H1 (cell line): ENCODE measurements around the gene RTN4RL2. TPM values are rescaled to one million over a fixed set of nuclear protein-coding genes. Genes with fewer than 3 reads are reported as not detected.

Experiments
- CTCF ChIA-PET: fragments of 300-600 bp; sonication (Branson Sonifier 250); formaldehyde crosslinking; loops from one replicate; lab custom pipeline; 2021; ENCODE audit not compliant: partially characterized antibody; lab: Charles Lee
- POLR2A ChIA-PET: fragments of 300-600 bp; sonication (Branson Sonifier 250); formaldehyde crosslinking; loops from one replicate; lab custom pipeline; 2021; ENCODE audit warnings: inconsistent platforms; ENCODE audit not compliant: partially characterized antibody; lab: Charles Lee
- DNase-seq, 2 experiments: peaks; one replicate each; pipeline versions ENCODE4 v3.0.0 to v3.0.0-alpha.2; 2010 to 2022; ENCODE audit warnings: low spot score in 2 of 2, low read depth in 1 of 2, mixed read lengths in 1 of 2
- FAIRE-seq: peaks from 2 replicates; lab custom pipeline; 2011; peaks lifted over from hg19 to GRCh38; lab: Jason Lieb, UNC
- H2AFZ ChIP-seq: 2 replicates; pipeline ENCODE4 v1.8.1; 2012; ENCODE audit warnings: low read length, inconsistent platforms
- H2AK5ac ChIP-seq: 2 replicates; pipeline ENCODE4 v1.6.1; 2013; ENCODE audit warnings: low read depth, low read length
- H2BK120ac ChIP-seq: replicated peaks from 2 replicates; pipeline ENCODE3; 2013; ENCODE audit warnings: low read depth, low read length, inconsistent platforms
- H2BK12ac ChIP-seq: 2 replicates; pipeline ENCODE4 v1.6.1; 2013; ENCODE audit warnings: low read depth, low read length
- H2BK15ac ChIP-seq: 2 replicates; pipeline ENCODE4 v1.6.1; 2013; ENCODE audit warnings: low read length
- H2BK20ac ChIP-seq: 2 replicates; pipeline ENCODE4 v1.6.1; 2013; ENCODE audit warnings: low read length
- H2BK5ac ChIP-seq: 2 replicates; pipeline ENCODE4 v1.6.1; 2013; ENCODE audit warnings: low read depth, low read length
- H3K14ac ChIP-seq: 2 replicates; pipeline ENCODE4 v1.6.1; 2013; ENCODE audit warnings: inconsistent platforms; ENCODE audit not compliant: insufficient read length
- H3K18ac ChIP-seq: 2 replicates; pipeline ENCODE4 v1.6.1; 2013; ENCODE audit warnings: low read length; ENCODE audit errors: extremely low read depth
- H3K23ac ChIP-seq: 2 replicates; pipeline ENCODE4 v1.6.1; 2013; ENCODE audit warnings: inconsistent platforms; ENCODE audit not compliant: insufficient read length
- H3K23me2 ChIP-seq: 2 replicates; pipeline ENCODE4 v1.6.1; 2013; ENCODE audit warnings: low read depth, low read length
- H3K27ac ChIP-seq: 2 replicates; pipeline ENCODE4 v1.6.1; 2011; ENCODE audit warnings: low read depth, low read length, inconsistent platforms
- H3K27me3 ChIP-seq, 4 experiments: replicated peaks in 1 of 4; 1 replicate in 1 of 4; 2 replicates in 3 of 4; pipeline versions ENCODE4 v1.6.1 to v1.8.1; 2011 to 2013; ENCODE audit warnings: low read length in 3 of 4, mild to moderate bottlenecking in 3 of 4, inconsistent platforms in 2 of 4, mixed read lengths in 2 of 4, moderate library complexity in 1 of 4; ENCODE audit not compliant: control insufficient read depth in 3 of 4, insufficient read depth in 3 of 4; ENCODE audit errors: extremely low read depth in 1 of 4
- H3K36me3 ChIP-seq, 4 experiments: 2 replicates each; pipeline versions ENCODE4 v1.6.1 to v1.8.1; 2011 to 2013; ENCODE audit warnings: mild to moderate bottlenecking in 4 of 4, low read length in 3 of 4, moderate library complexity in 2 of 4, control low read depth in 1 of 4, inconsistent platforms in 1 of 4; ENCODE audit not compliant: insufficient read depth in 4 of 4, control insufficient read depth in 2 of 4
- H3K4ac ChIP-seq: replicated peaks from 2 replicates; pipeline ENCODE3; 2013; ENCODE audit warnings: low read length, low read depth, mixed read lengths, inconsistent platforms; ENCODE audit not compliant: insufficient read length
- H3K4me1 ChIP-seq, 4 experiments: replicated peaks in 1 of 4; 1 replicate in 1 of 4; 2 replicates in 3 of 4; pipeline versions ENCODE4 v1.6.1 to v1.8.1; 2011 to 2013; ENCODE audit warnings: low read length in 3 of 4, inconsistent platforms in 2 of 4, mixed read lengths in 1 of 4; ENCODE audit not compliant: insufficient read depth in 4 of 4, control insufficient read depth in 3 of 4
- H3K4me2 ChIP-seq, 2 experiments: 2 replicates each; pipeline versions ENCODE4 v1.6.1 to v1.8.1; 2011 to 2013; ENCODE audit warnings: low read depth in 2 of 2, low read length in 2 of 2, control low read depth in 1 of 2, inconsistent platforms in 1 of 2, mild to moderate bottlenecking in 1 of 2; ENCODE audit not compliant: insufficient read depth in 1 of 2
- H3K4me3 ChIP-seq, 4 experiments: fragments of 200-600, 300-600 bp in 1 of 4; sonication (generic), shearing (Covaris generic), sonication (Bioruptor Twin) in 1 of 4; 2 replicates each; pipeline versions ENCODE4 v1.5.1 to v1.8.1; 2011 to 2016; ENCODE audit warnings: low read length in 4 of 4, low read depth in 3 of 4, control low read depth in 2 of 4, inconsistent platforms in 2 of 4, mild to moderate bottlenecking in 2 of 4, mixed read lengths in 1 of 4, moderate library complexity in 1 of 4; ENCODE audit not compliant: insufficient read depth in 2 of 4; ENCODE audit errors: extremely low read depth in 1 of 4
- H3K56ac ChIP-seq: replicated peaks from 2 replicates; pipeline ENCODE3; 2013; ENCODE audit warnings: low read depth, mild to moderate bottlenecking, mixed read lengths, low read length, inconsistent platforms; ENCODE audit not compliant: insufficient read length
- H3K79me1 ChIP-seq: 2 replicates; pipeline ENCODE4 v1.6.1; 2013; ENCODE audit warnings: low read depth, low read length, control low read depth
- H3K79me2 ChIP-seq, 2 experiments: 2 replicates each; pipeline versions ENCODE4 v1.6.1 to v1.8.1; 2012 to 2013; ENCODE audit warnings: low read length in 2 of 2, mild to moderate bottlenecking in 2 of 2, inconsistent platforms in 1 of 2; ENCODE audit not compliant: insufficient read depth in 2 of 2, control insufficient read depth in 1 of 2
- H3K9ac ChIP-seq, 4 experiments: replicated peaks in 1 of 4; 1 replicate in 1 of 4; 2 replicates in 3 of 4; pipeline versions ENCODE4 v1.6.1 to v1.8.1; 2011 to 2013; ENCODE audit warnings: low read depth in 3 of 4, low read length in 3 of 4, control low read depth in 2 of 4, mild to moderate bottlenecking in 2 of 4, moderate library complexity in 2 of 4, inconsistent platforms in 1 of 4; ENCODE audit errors: extremely low read depth in 1 of 4
- H3K9me3 ChIP-seq, 2 experiments: 2 replicates each; pipeline versions ENCODE4 v1.6.1 to v1.8.1; 2012 to 2013; ENCODE audit warnings: mild to moderate bottlenecking in 2 of 2, moderate library complexity in 2 of 2, control low read depth in 1 of 2, inconsistent platforms in 1 of 2, low read depth in 1 of 2, low read length in 1 of 2, mixed read lengths in 1 of 2; ENCODE audit not compliant: insufficient read depth in 2 of 2
- H4K20me1 ChIP-seq, 2 experiments: replicated peaks in 1 of 2; 2 replicates each; pipeline versions ENCODE3 to v1.8.1; 2011 to 2013; ENCODE audit warnings: inconsistent platforms in 2 of 2, low read length in 2 of 2, mild to moderate bottlenecking in 1 of 2; ENCODE audit not compliant: insufficient read depth in 2 of 2, control insufficient read depth in 1 of 2
- H4K5ac ChIP-seq: 2 replicates; pipeline ENCODE4 v1.6.1; 2013; ENCODE audit warnings: low read length, low read depth, mixed read lengths, inconsistent platforms; ENCODE audit not compliant: insufficient read length
- H4K8ac ChIP-seq: 2 replicates; pipeline ENCODE4 v1.8.0; 2013; ENCODE audit warnings: mild to moderate bottlenecking, moderate library complexity, low read length, inconsistent platforms; ENCODE audit not compliant: insufficient read depth; ENCODE audit errors: extremely low read depth
- H4K91ac ChIP-seq: replicated peaks from 2 replicates; pipeline ENCODE3; 2013; ENCODE audit warnings: low read length, mixed read lengths, inconsistent platforms; ENCODE audit not compliant: insufficient read length
- ASH2L ChIP-seq: fragments of 200-600, 300-600 bp; sonication (generic); IDR thresholded peaks from one replicate; pipeline ENCODE4 v1.7.1; 2017; ENCODE audit warnings: low read length
- ATF2 ChIP-seq: IDR thresholded peaks from 2 replicates; pipeline ENCODE4 v1.6.1; 2012; ENCODE audit warnings: low read length, inconsistent platforms
- CHD1 ChIP-seq: IDR thresholded peaks from 2 replicates; pipeline ENCODE4 v1.6.1; 2012; ENCODE audit warnings: low read depth, low read length, improper control_type of control experiment
- CHD2 ChIP-seq: IDR thresholded peaks from 2 replicates; pipeline ENCODE4 v1.6.1; 2012; ENCODE audit warnings: low read length, improper control_type of control experiment
- HDAC2 ChIP-seq, 2 experiments: fragments of 300-600 bp in 1 of 2; sonication (generic) in 1 of 2; IDR thresholded peaks; 2 replicates each; pipeline ENCODE4 v1.6.1; 2011 to 2012; ENCODE audit warnings: low read depth in 2 of 2, low read length in 2 of 2, mild to moderate bottlenecking in 2 of 2, moderate library complexity in 2 of 2, borderline replicate concordance in 1 of 2, inconsistent platforms in 1 of 2
- RFX5 ChIP-seq: IDR thresholded peaks from 2 replicates; pipeline ENCODE4 v1.6.1; 2011; ENCODE audit warnings: low read depth, low read length, improper control_type of control experiment, borderline replicate concordance
- SIN3A ChIP-seq, 2 experiments: IDR thresholded peaks in 1 of 2; conservative IDR thresholded peaks in 1 of 2; 2 replicates each; pipeline ENCODE4 v1.6.1; 2011 to 2012; ENCODE audit warnings: low read length in 2 of 2, improper control_type of control experiment in 1 of 2, low read depth in 1 of 2, mild to moderate bottlenecking in 1 of 2
- USF2 ChIP-seq: IDR thresholded peaks from 2 replicates; pipeline ENCODE4 v1.6.1; 2011; ENCODE audit warnings: low read length, improper control_type of control experiment
- WGBS, 2 experiments: shearing (Covaris generic) in 1 of 2; methylation state at CpG; one replicate each; pipeline versions ENCODE4 v1.1.6 to v1.1.7; 2013 to 2015; ENCODE audit warnings: low lambda C conversion rate in 2 of 2, mixed read lengths in 2 of 2, inconsistent platforms in 1 of 2, low coverage in 1 of 2, missing lambda C conversion rate in 1 of 2; ENCODE audit not compliant: insufficient replicate concordance in 2 of 2, insufficient coverage in 1 of 2, insufficient read length in 1 of 2; ENCODE audit errors: extremely low coverage in 1 of 2, missing lambda C conversion rate in 1 of 2; 5-methylcytosine and 5-hydroxymethylcytosine counted together
- polyA plus RNA-seq, 7 experiments: library from polyadenylated mRNA; depleted of rRNA in 3 of 7; stranded (reverse) in 5 of 7; unstranded in 2 of 7; fragments of >200 nt in 5 of 7; fragments of 200-250 nt in 2 of 7; gene quantifications; 1 replicate in 5 of 7; 2 replicates in 1 of 7; 4 replicates in 1 of 7; pipeline versions ENCODE4 v1.2.1 to v1.2.3, GENCODE V29; 2011 to 2013; ENCODE audit warnings: missing spikeins in 2 of 7, mixed read lengths in 2 of 7
- total RNA-seq: library from RNA; stranded (reverse); fragmentation: NEBNext Ultra II Directional; extraction: Animal tissue kit (Norgen Biotek cat#: 25700); gene quantifications from 2 replicates; pipeline ENCODE4 v1.2.1, GENCODE V29; 2021

The RTN4RL2 gene
- total and polyA plus RNA-seq, 2 of the 8 experiments (the other 6 are each of a cell fraction or from before 2014, with no cell fraction given), result 11.4 to 23.7 TPM

GRCh38 chr11:57457643-57458023, 2.7 kb upstream of the RTN4RL2 start:
- H2BK15ac ChIP-seq, result peak overlapping the region; percentile 89; the same call in 1 of the 2 replicates
- H3K4me2 ChIP-seq, result peak overlapping the region; percentile 84 to 99
- no peak overlapping the region for H4K5ac ChIP-seq
- H3K4me3 ChIP-seq, result peak overlapping the region; percentile 62 to 97 (median 74); a peak in 7 of 8 replicates
- peaks cover 8 to 35% (median 26%) of the 10 kb centered on the region in 4 experiments for H3K27me3 ChIP-seq
- DNase-seq, result no peak
- H4K8ac ChIP-seq, result no peak overlapping the region
- no peak overlapping the region for H2BK120ac ChIP-seq
- H3K56ac ChIP-seq, result no peak overlapping the region
- H3K79me1 ChIP-seq, result no peaks in the 10 kb centered on the region; the same call in 1 of the 2 replicates
- no peak overlapping the region for H4K91ac ChIP-seq
- H2AFZ ChIP-seq, result no peak overlapping the region
- H3K18ac ChIP-seq, result peak overlapping the region; percentile 68; the same call in 1 of the 2 replicates
- CTCF ChIA-PET, result interaction anchor here (0.7 to 14.0 kb wide), 46 partner anchors 8 to 1499 kb away, joined by 3 to 452 read pairs (median 4); partner anchors contain the start of genes P2RX3, PRG3, SERPING1 and SLC43A1
- FAIRE-seq, result no peak
- no peak overlapping the region for H3K23ac ChIP-seq
- peaks cover 0 to 24% (median 14%) of the 10 kb centered on the region in 4 experiments; a peak in 6 of 7 replicates for H3K4me1 ChIP-seq
- peaks cover 24% of the 10 kb centered on the region for H3K23me2 ChIP-seq
- no peak overlapping the region for H3K27ac ChIP-seq
- H4K20me1 ChIP-seq, result no peaks in the 10 kb centered on the region
- no peaks in the 10 kb centered on the region for H3K9me3 ChIP-seq
- no peak overlapping the region; a peak in 1 of 7 replicates for H3K9ac ChIP-seq
- H2BK12ac ChIP-seq, result peak overlapping the region; percentile 98
- POLR2A ChIA-PET, result interaction anchor here (0.6 to 10.5 kb wide), 19 partner anchors 15 to 197 kb away, joined by 3 to 141 read pairs (median 5); partner anchors contain the start of genes SLC43A1, SSRP1, TIMM10 and YPEL4
- no peak overlapping the region for H3K4ac ChIP-seq
- TF ChIP-seq SIN3A (conservative IDR thresholded peaks at IDR 0.05 in 1 of 2, IDR thresholded peaks at IDR 0.05 in 1 of 2; ENCODE audit: low read depth in 1 of 2, low read length in 2 of 2), result 0 out of 4 replicates have a peak, but pooled peaks of 1 of the 2 experiments have one; percentile 6
- TF ChIP-seq HDAC2 (IDR thresholded peaks at IDR 0.05; ENCODE audit: borderline replicate concordance in 1 of 2, low read depth in 2 of 2, low read length in 2 of 2), result 0 out of 4 replicates have a peak, but pooled peaks of 1 of the 2 experiments have one; percentile 14
- no peak for TF ChIP-seq ATF2
- TF ChIP-seq USF2, result no peak
- TF ChIP-seq ASH2L, result peak; percentile 31
- no peak for TF ChIP-seq RFX5
- no peak for TF ChIP-seq CHD1
- TF ChIP-seq CHD2, result peak; percentile 70
- 2% methylated on average over 7 of the region's 7 CpGs; no CpG with 5 or more reads in 1 of the 2 experiments for WGBS, 2 experiments
- H2BK20ac ChIP-seq, result 0 out of 2 replicates have a peak overlapping the region, but pooled peaks have one; percentile 96
- peaks cover 0 to 13% of the 10 kb centered on the region in 2 experiments; a peak in 2 of 4 replicates for H3K79me2 ChIP-seq
- H3K36me3 ChIP-seq, result no peaks in the 10 kb centered on the region
- H3K14ac ChIP-seq, result no peak overlapping the region
- H2AK5ac ChIP-seq, result no peak overlapping the region
- no peak overlapping the region; the same call in 1 of the 2 replicates for H2BK5ac ChIP-seq
